ENCODE results near the gene ZNF490.
"Not testable (repeated sequence)": the region's sequence is repeated elsewhere in the genome, so short reads cannot be mapped to it uniquely, and the experiment has no call there.

ZNF490 gene

GRCh38 chr19:12567951-12568350, 42.7 kb downstream of the ZNF490 start:
- no peak overlapping the region for H3K4me3 ChIP-seq (ENCODE audit: low read depth, low read length)
- no peak for DNase-seq (ENCODE audit: low read depth)
- no peak for TF ChIP-seq CTCF (IDR thresholded peaks at IDR 0.05; ENCODE audit: low read depth, low read length, missing control alignments)

DNA sequence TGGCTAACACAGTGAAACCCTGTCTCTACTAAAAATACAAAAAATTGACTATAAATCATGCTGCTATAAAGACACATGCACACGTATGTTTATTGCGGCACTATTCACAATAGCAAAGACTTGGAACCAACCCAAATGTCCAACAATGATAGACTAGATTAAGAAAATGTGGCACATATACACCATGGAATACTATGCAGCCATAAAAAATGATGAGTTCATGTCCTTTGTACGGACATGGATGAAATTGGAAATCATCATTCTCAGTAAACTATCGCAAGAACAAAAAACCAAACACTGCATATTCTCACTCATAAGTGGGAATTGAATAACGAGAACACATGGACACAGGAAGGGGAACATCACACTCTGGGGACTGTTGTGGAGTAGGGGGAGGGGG, 44.2 kb downstream of the ZNF490 start:
- DNase-seq (ENCODE audit: low read depth) = not testable (repeated sequence)

GRCh38 chr19:12564016-12564664, 46.5 kb downstream of the ZNF490 start:
- peak; percentile 68 for DNase-seq (ENCODE audit: low read depth)
- peak; percentile 98 for TF ChIP-seq CTCF (IDR thresholded peaks at IDR 0.05; ENCODE audit: low read depth, low read length, missing control alignments)
- no peak overlapping the region for H3K4me3 ChIP-seq (ENCODE audit: low read depth, low read length)

More for the DNA sequence above, 44.2 kb downstream of the ZNF490 start:
- H3K4me3 ChIP-seq (ENCODE audit: low read depth, low read length) = not testable (repeated sequence)

DNA sequence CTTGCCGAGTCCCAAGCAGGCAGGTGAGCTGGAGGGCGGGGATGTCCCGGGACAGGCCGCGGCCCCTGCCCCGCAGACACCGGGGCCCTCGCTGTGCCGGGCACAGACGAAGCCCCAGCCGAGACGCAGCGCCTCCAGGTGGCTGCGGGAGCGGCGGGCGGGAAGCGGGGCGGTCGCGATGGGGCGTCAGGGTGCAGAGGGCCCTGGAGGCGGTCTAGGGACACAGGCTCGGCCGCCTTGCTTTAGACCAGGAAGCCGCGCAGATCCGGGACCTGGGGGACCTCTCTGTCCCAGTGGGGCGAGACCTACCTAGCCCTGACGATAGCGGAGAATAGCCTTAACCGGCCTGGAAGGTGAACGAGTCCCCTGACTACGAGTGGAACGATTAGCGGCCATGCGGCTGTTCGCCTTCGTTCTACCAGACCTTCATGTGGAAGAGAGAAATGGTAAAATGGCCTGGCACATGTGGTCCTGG, 55.1 kb downstream of the ZNF490 start:
- no peak for DNase-seq (ENCODE audit: low read depth)
- no peak for TF ChIP-seq CTCF (IDR thresholded peaks at IDR 0.05; ENCODE audit: low read depth, low read length, missing control alignments)

GRCh38 chr19:12551060-12551832, 59.4 kb downstream of the ZNF490 start, which contains the start of gene ZNF564:
TSS of gene ZNF564 (minus strand) at chr19:12551482. CDS start at chr19:12551332, 150 bp downstream.
- H3K4me3 ChIP-seq (ENCODE audit: low read depth, low read length) = peak within 1 kb of the TSS; percentile 94
- TF ChIP-seq CTCF (IDR thresholded peaks at IDR 0.05; ENCODE audit: low read depth, low read length, missing control alignments) = no peak
- DNase-seq (ENCODE audit: low read depth) = peak; percentile 100

More for the DNA sequence above, 55.1 kb downstream of the ZNF490 start:
- no peak overlapping the region for H3K4me3 ChIP-seq (ENCODE audit: low read depth, low read length)

- no peak for TF ChIP-seq CTCF (IDR thresholded peaks at IDR 0.05; ENCODE audit: low read depth, low read length, missing control alignments)
- H3K4me3 ChIP-seq (ENCODE audit: low read depth, low read length) = no peak overlapping the region
- no peak for DNase-seq (ENCODE audit: low read depth)
These were observed 63.7 kb downstream of the ZNF490 start for GRCh38 chr19:12546903-12547302.

DNA sequence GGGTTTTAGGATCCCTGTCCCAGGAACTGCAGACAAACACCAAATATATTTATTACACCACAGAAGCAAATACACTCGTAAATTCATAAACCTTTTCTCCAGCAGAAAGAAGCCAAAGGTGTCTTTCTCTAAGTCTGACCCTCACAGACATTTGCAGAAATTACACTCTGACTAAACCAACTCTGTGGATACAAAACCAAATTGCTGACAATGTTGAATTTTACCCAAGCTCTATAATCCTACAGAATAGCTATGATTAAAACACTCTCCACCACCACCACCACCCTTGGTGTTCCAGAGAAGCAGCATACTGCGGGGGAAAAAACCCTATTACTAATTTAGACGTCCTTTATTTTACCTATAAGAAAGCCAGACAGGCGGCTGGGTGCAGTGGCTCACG, 64.5 kb downstream of the ZNF490 start:
- no peak overlapping the region for H3K4me3 ChIP-seq (ENCODE audit: low read depth, low read length)
- no peak for DNase-seq (ENCODE audit: low read depth)
- no peak for TF ChIP-seq CTCF (IDR thresholded peaks at IDR 0.05; ENCODE audit: low read depth, low read length, missing control alignments)
